ENCODE measurements around the gene ZSCAN23. TPM values are rescaled to one million over a fixed set of nuclear protein-coding genes. Genes with fewer than 3 reads are reported as not detected.
A peak's percentile ranks its signal among the peaks of the same experiment; 100 is the strongest.

Gene ZSCAN23
- total and polyA plus RNA-seq, 2 of the 8 experiments (the other 6 are each of a cell fraction or from before 2014, with no cell fraction given) = 0.74 to 5.3 TPM

- Histone ChIP-seq H3K4me2 (ENCODE audit: insufficient read depth in 1 of 2, low read depth in 2 of 2, low read length in 2 of 2) (no peak overlapping the region), H3K9ac (replicated peaks in 1 of 4; ENCODE audit: extremely low read depth in 1 of 4, low read depth in 3 of 4, low read length in 3 of 4) (no peak overlapping the region), H3K56ac (replicated peaks; ENCODE audit: insufficient read length, low read depth, low read length) (no peak overlapping the region), H3K18ac (ENCODE audit: extremely low read depth, low read length) (no peak overlapping the region), H3K4me1 (replicated peaks in 1 of 4; ENCODE audit: control insufficient read depth in 3 of 4, insufficient read depth in 4 of 4, low read length in 3 of 4) (peaks cover 0 to 2% (median 0%) of the 10 kb centered on the region in 4 experiments; a peak in 3 of 7 replicates), H2BK5ac (ENCODE audit: low read depth, low read length) (no peak overlapping the region), H3K23ac (ENCODE audit: insufficient read length) (no peak overlapping the region), H3K9me3 (ENCODE audit: insufficient read depth in 2 of 2, low read depth in 1 of 2, low read length in 1 of 2) (no peaks in the 10 kb centered on the region), H4K91ac (replicated peaks; ENCODE audit: insufficient read length, low read length) (no peak overlapping the region), H4K8ac (ENCODE audit: extremely low read depth, insufficient read depth, low read length) (no peak overlapping the region), H3K4me3 (ENCODE audit: extremely low read depth in 1 of 4, insufficient read depth in 2 of 4, low read depth in 3 of 4, low read length in 4 of 4) (no peak overlapping the region), H2BK15ac (ENCODE audit: low read length) (no peak overlapping the region), H3K79me2 (ENCODE audit: control insufficient read depth in 1 of 2, insufficient read depth in 2 of 2, low read length in 2 of 2) (peaks cover 0 to 54% of the 10 kb centered on the region in 2 experiments; a peak in 3 of 4 replicates), H3K79me1 (ENCODE audit: low read depth, low read length) (no peaks in the 10 kb centered on the region; the same call in 1 of the 2 replicates), H4K20me1 (replicated peaks in 1 of 2; ENCODE audit: control insufficient read depth in 1 of 2, insufficient read depth in 2 of 2, low read length in 2 of 2) (peaks cover 8 to 9% of the 10 kb centered on the region in 2 experiments), H2AFZ (ENCODE audit: low read length) (no peak overlapping the region), H2BK20ac (ENCODE audit: low read length) (no peak overlapping the region), H4K5ac (ENCODE audit: insufficient read length, low read depth, low read length) (no peak overlapping the region), H3K23me2 (ENCODE audit: low read depth, low read length) (no peaks in the 10 kb centered on the region), H2BK12ac (ENCODE audit: low read depth, low read length) (no peak overlapping the region), H3K4ac (replicated peaks; ENCODE audit: insufficient read length, low read depth, low read length) (no peak overlapping the region), H2AK5ac (ENCODE audit: low read depth, low read length) (no peak overlapping the region), H3K36me3 (ENCODE audit: control insufficient read depth in 2 of 4, insufficient read depth in 4 of 4, low read length in 3 of 4) (peaks cover 13 to 65% (median 44%) of the 10 kb centered on the region in 4 experiments), H3K27me3 (replicated peaks in 1 of 4; ENCODE audit: control insufficient read depth in 3 of 4, extremely low read depth in 1 of 4, insufficient read depth in 3 of 4, low read length in 3 of 4) (no peaks in the 10 kb centered on the region), H3K27ac (ENCODE audit: low read depth, low read length) (no peak overlapping the region), H2BK120ac (replicated peaks; ENCODE audit: low read depth, low read length) (no peak overlapping the region), H3K14ac (ENCODE audit: insufficient read length) (no peak overlapping the region)
- POLR2A ChIA-PET (ENCODE audit: partially characterized antibody) = interaction anchor here (0.6 to 7.1 kb wide), 4 partner anchors 10 to 144 kb away, joined by 3 to 62 read pairs (median 3); no protein-coding TSS in a partner anchor
- CTCF ChIA-PET (ENCODE audit: partially characterized antibody) = interaction anchor here (0.6 to 3.0 kb wide), 6 partner anchors 8 to 1275 kb away, joined by 3 to 12 read pairs (median 4); no protein-coding TSS in a partner anchor
- 86% methylated on average over 5 of the region's 5 CpGs; no CpG with 5 or more reads in 1 of the 2 experiments for WGBS, 2 experiments (ENCODE audit: extremely low coverage in 1 of 2, insufficient coverage in 1 of 2, insufficient read length in 1 of 2, insufficient replicate concordance in 2 of 2, low coverage in 1 of 2, low lambda C conversion rate in 2 of 2, missing lambda C conversion rate in 1 of 2)
- FAIRE-seq = no peak
- no peak for DNase-seq (ENCODE audit: low read depth in 1 of 2, low spot score in 2 of 2)
- peak in 1 of 2 experiments; percentile 2; a peak in 2 of 4 replicates for TF ChIP-seq RAD21 (IDR thresholded peaks at IDR 0.05 in 1 of 2, conservative IDR thresholded peaks at IDR 0.05 in 1 of 2; ENCODE audit: low read depth in 2 of 2, low read length in 2 of 2)
- TF ChIP-seq EZH2 (IDR thresholded peaks at IDR 0.05; ENCODE audit: low read depth, low read length, severe bottlenecking) = no peak
- no peak for TF ChIP-seq POLR2A (IDR thresholded peaks at IDR 0.05; ENCODE audit: control extremely low read depth in 1 of 2, low read depth in 2 of 2, low read length in 2 of 2)
- no peak for TF ChIP-seq HDAC2 (IDR thresholded peaks at IDR 0.05; ENCODE audit: borderline replicate concordance in 1 of 2, low read depth in 2 of 2, low read length in 2 of 2)
- no peak for TF ChIP-seq TAF7 (optimal IDR thresholded peaks at IDR 0.05; ENCODE audit: borderline replicate concordance, low read depth, low read length)
- TF ChIP-seq KDM4A (IDR thresholded peaks at IDR 0.05; ENCODE audit: low read depth, low read length, severe bottlenecking) = no peak
- TF ChIP-seq, protein P1, sequence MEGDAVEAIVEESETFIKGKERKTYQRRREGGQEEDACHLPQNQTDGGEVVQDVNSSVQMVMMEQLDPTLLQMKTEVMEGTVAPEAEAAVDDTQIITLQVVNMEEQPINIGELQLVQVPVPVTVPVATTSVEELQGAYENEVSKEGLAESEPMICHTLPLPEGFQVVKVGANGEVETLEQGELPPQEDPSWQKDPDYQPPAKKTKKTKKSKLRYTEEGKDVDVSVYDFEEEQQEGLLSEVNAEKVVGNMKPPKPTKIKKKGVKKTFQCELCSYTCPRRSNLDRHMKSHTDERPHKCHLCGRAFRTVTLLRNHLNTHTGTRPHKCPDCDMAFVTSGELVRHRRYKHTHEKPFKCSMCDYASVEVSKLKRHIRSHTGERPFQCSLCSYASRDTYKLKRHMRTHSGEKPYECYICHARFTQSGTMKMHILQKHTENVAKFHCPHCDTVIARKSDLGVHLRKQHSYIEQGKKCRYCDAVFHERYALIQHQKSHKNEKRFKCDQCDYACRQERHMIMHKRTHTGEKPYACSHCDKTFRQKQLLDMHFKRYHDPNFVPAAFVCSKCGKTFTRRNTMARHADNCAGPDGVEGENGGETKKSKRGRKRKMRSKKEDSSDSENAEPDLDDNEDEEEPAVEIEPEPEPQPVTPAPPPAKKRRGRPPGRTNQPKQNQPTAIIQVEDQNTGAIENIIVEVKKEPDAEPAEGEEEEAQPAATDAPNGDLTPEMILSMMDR (IDR thresholded peaks at IDR 0.05; ENCODE audit: control extremely low read depth in 1 of 3, insufficient read depth in 1 of 3, low read depth in 1 of 3, low read length in 3 of 3) = peak in 1 of 3 experiments; percentile 29; a peak in 2 of 4 replicates
Observed at GRCh38 chr6:28393912-28394662, 49.2 kb downstream of the ZSCAN23 start.

All from H1 (cell line).